Caco-2 (cell line): ENCODE data around the gene HECTD1. TPM values are rescaled to one million over a fixed set of nuclear protein-coding genes. Genes with fewer than 3 reads are reported as not detected.
"Not testable (repeated sequence)": the region's sequence is repeated elsewhere in the genome, so short reads cannot be mapped to it uniquely, and the experiment has no call there.

Experiments
- BruUV-seq: library from RNA; stranded (reverse); fragments of 400-500 nt; replicated peaks from 2 replicates; lab custom pipeline; 2021; lab: Mats Ljungman, UMichigan
- CTCF ChIA-PET: fragments of 300-600 bp; sonication (Branson Sonifier 250); formaldehyde crosslinking; loops from one replicate; lab custom pipeline; 2022; ENCODE audit warnings: antibody characterized with exemption; lab: Charles Lee
- POLR2A ChIA-PET: fragments of 300-600 bp; sonication (Branson Sonifier 250); formaldehyde crosslinking; loops from one replicate; lab custom pipeline; 2022; ENCODE audit warnings: antibody characterized with exemption; lab: Charles Lee
- DNase-seq, 2 experiments: peaks; one replicate each; pipeline versions ENCODE4 v3.0.0 to v3.0.0-alpha.2; 2020 to 2022
- H3K27me3 ChIP-seq: replicated peaks from 2 replicates; pipeline ENCODE4 v1.6.0; 2011; ENCODE audit warnings: low read length; ENCODE audit not compliant: control insufficient read depth, insufficient read depth
- H3K36me3 ChIP-seq: 2 replicates; pipeline ENCODE4 v1.5.1; 2011; ENCODE audit warnings: low read length; ENCODE audit not compliant: control insufficient read depth, insufficient read depth
- H3K4me1 ChIP-seq: fragments of 250-450 bp; sonication (Bioruptor Pico); 2 replicates; pipeline ENCODE4 v1.5.1; 2020; ENCODE audit warnings: mild to moderate bottlenecking
- H3K4me3 ChIP-seq: 2 replicates; pipeline ENCODE4 v1.5.1; 2011; ENCODE audit warnings: low read depth, mild to moderate bottlenecking, control low read depth, low read length
- H3K9me3 ChIP-seq: fragments of 250-450 bp; sonication (Bioruptor Pico); 2 replicates; pipeline ENCODE4 v1.5.1; 2020; ENCODE audit warnings: mild to moderate bottlenecking, moderate library complexity
- H3K27ac Mint-ChIP-seq: one replicate; pipeline ENCODE4 v1.8.0; 2022; ENCODE audit warnings: mixed read lengths; ENCODE audit not compliant: unreplicated experiment
- H3K27me3 Mint-ChIP-seq: one replicate; pipeline ENCODE4 v1.8.0; 2022; ENCODE audit warnings: mixed read lengths; ENCODE audit not compliant: insufficient read depth, unreplicated experiment
- H3K36me3 Mint-ChIP-seq: one replicate; pipeline ENCODE4 v1.8.0; 2022; ENCODE audit warnings: mild to moderate bottlenecking, mixed read lengths; ENCODE audit not compliant: insufficient read depth, unreplicated experiment
- H3K4me1 Mint-ChIP-seq: one replicate; pipeline ENCODE4 v1.8.0; 2022; ENCODE audit warnings: low read depth, mixed read lengths; ENCODE audit not compliant: unreplicated experiment
- H3K4me3 Mint-ChIP-seq: one replicate; pipeline ENCODE4 v1.8.0; 2022; ENCODE audit warnings: mild to moderate bottlenecking, moderate library complexity, mixed read lengths; ENCODE audit not compliant: unreplicated experiment
- H3K9me3 Mint-ChIP-seq: one replicate; pipeline ENCODE4 v1.8.0; 2022; ENCODE audit warnings: mixed read lengths; ENCODE audit not compliant: unreplicated experiment
- CTCF ChIP-seq, 2 experiments: fragments of 200-600 bp in 1 of 2; IDR thresholded peaks; 1 replicate in 1 of 2; 2 replicates in 1 of 2; pipeline versions ENCODE4 v1.5.1 to v1.8.0; 2011 to 2022; ENCODE audit warnings: antibody characterized with exemption in 1 of 2, control low read depth in 1 of 2, inconsistent platforms in 1 of 2, low read depth in 1 of 2, low read length in 1 of 2, mild to moderate bottlenecking in 1 of 2, moderate library complexity in 1 of 2; ENCODE audit not compliant: insufficient read depth in 1 of 2, severe bottlenecking in 1 of 2, unreplicated experiment in 1 of 2
- intact Hi-C: fragments of 100-400 bp; cut with micrococcal nuclease; formaldehyde crosslinking; loops from one replicate; pipeline ENCODE4 v1.10.0; 2022; ENCODE audit not compliant: unreplicated experiment
- total RNA-seq: library from RNA; stranded (reverse); gene quantifications from 2 replicates; pipeline ENCODE4 v1.2.3, GENCODE V29; 2022

The HECTD1 gene
- total RNA-seq, 1 experiment from 2014 or later: 146 TPM

- Mint-ChIP-seq H3K4me1 (peaks cover 18% of the 10 kb centered on the region), H3K27ac (peak overlapping the region; percentile 95), H3K27me3 (no peaks in the 10 kb centered on the region), H3K36me3 (peaks cover 51% of the 10 kb centered on the region), H3K9me3 (no peaks in the 10 kb centered on the region), H3K4me3 (peak overlapping the region; percentile 84)
- peak overlapping the region; percentile 91 for H3K4me3 ChIP-seq
- no peaks in the 10 kb centered on the region for H3K27me3 ChIP-seq
- intact Hi-C loops: loop anchor here (5.0 kb wide), 3 partner anchors 76 to 121 kb away; no protein-coding TSS in a partner anchor
- TSS peak; percentile 58 for BruUV-seq
- no peak for TF ChIP-seq CTCF (IDR thresholded peaks at IDR 0.05; ENCODE audit: insufficient read depth in 1 of 2, low read depth in 1 of 2, low read length in 1 of 2, severe bottlenecking in 1 of 2, unreplicated experiment in 1 of 2)
- peaks cover 17% of the 10 kb centered on the region for H3K4me1 ChIP-seq
- peak in 1 of 2 experiments; percentile 50 for DNase-seq
- ChIA-PET POLR2A (interaction anchor here (0.5 kb wide), 1 partner anchor 56 kb away, joined by 3 read pairs; no protein-coding TSS in a partner anchor), CTCF (interaction anchor here (0.7 to 1.3 kb wide), 2 partner anchors 42 to 147 kb away, joined by 5 read pairs; no protein-coding TSS in a partner anchor)
- H3K9me3 ChIP-seq: no peaks in the 10 kb centered on the region
- no peaks in the 10 kb centered on the region; the same call in 1 of the 2 replicates for H3K36me3 ChIP-seq
Observed at GRCh38 chr14:31205681-31206535, 1.7 kb downstream of the HECTD1 start.

- H3K36me3 ChIP-seq: no peaks in the 10 kb centered on the region; the same call in none of the 2 replicates
- BruUV-seq: no TSS peak
- peak overlapping the region; percentile 91 for H3K4me3 ChIP-seq
- H3K9me3 ChIP-seq: no peaks in the 10 kb centered on the region
- POLR2A ChIA-PET: no interaction called here
- H3K27me3 ChIP-seq: no peaks in the 10 kb centered on the region
- H3K4me1 Mint-ChIP-seq: peaks cover 27% of the 10 kb centered on the region
- intact Hi-C loops: loop anchor here (5.0 kb wide), 3 partner anchors 77 to 122 kb away; no protein-coding TSS in a partner anchor
- H3K9me3 Mint-ChIP-seq: peaks cover 6% of the 10 kb centered on the region
- TF ChIP-seq CTCF (IDR thresholded peaks at IDR 0.05; ENCODE audit: insufficient read depth in 1 of 2, low read depth in 1 of 2, low read length in 1 of 2, severe bottlenecking in 1 of 2, unreplicated experiment in 1 of 2): no peak
- peak overlapping the region; percentile 95 for H3K27ac Mint-ChIP-seq
- peaks cover 17% of the 10 kb centered on the region for H3K4me1 ChIP-seq
- H3K36me3 Mint-ChIP-seq: peaks cover 61% of the 10 kb centered on the region
- H3K27me3 Mint-ChIP-seq: no peaks in the 10 kb centered on the region
- CTCF ChIA-PET: interaction anchor here (1.3 kb wide), 1 partner anchor 41 kb away, joined by 5 read pairs; no protein-coding TSS in a partner anchor
- peak overlapping the region; percentile 84 for H3K4me3 Mint-ChIP-seq
- no peak for DNase-seq
Observed at GRCh38 chr14:31204593-31205534, 2.7 kb downstream of the HECTD1 start.

GRCh38 chr14:31203899-31204592 is 3.5 kb downstream of the HECTD1 start:
- Mint-ChIP-seq H3K36me3 (peaks cover 70% of the 10 kb centered on the region), H3K9me3 (peaks cover 10% of the 10 kb centered on the region), H3K4me1 (peaks cover 25% of the 10 kb centered on the region)
- H3K36me3 ChIP-seq, CTCF ChIA-PET, H3K27ac Mint-ChIP-seq, POLR2A ChIA-PET, H3K27me3 ChIP-seq, H3K4me3 Mint-ChIP-seq, H3K4me3 ChIP-seq, DNase-seq, BruUV-seq, intact Hi-C loops, H3K9me3 ChIP-seq, H3K27me3 Mint-ChIP-seq: not testable (repeated sequence)
- peaks cover 13% of the 10 kb centered on the region for H3K4me1 ChIP-seq
